HG03460 (cell line): ENCODE measurements around the gene INSIG2.

Experiments
- ATAC-seq: cut with Tn5 transposase; IDR thresholded peaks from one replicate; pipeline ENCODE4 v1.9.1; 2021; ENCODE audit not compliant: unreplicated experiment

The INSIG2 gene

DNA sequence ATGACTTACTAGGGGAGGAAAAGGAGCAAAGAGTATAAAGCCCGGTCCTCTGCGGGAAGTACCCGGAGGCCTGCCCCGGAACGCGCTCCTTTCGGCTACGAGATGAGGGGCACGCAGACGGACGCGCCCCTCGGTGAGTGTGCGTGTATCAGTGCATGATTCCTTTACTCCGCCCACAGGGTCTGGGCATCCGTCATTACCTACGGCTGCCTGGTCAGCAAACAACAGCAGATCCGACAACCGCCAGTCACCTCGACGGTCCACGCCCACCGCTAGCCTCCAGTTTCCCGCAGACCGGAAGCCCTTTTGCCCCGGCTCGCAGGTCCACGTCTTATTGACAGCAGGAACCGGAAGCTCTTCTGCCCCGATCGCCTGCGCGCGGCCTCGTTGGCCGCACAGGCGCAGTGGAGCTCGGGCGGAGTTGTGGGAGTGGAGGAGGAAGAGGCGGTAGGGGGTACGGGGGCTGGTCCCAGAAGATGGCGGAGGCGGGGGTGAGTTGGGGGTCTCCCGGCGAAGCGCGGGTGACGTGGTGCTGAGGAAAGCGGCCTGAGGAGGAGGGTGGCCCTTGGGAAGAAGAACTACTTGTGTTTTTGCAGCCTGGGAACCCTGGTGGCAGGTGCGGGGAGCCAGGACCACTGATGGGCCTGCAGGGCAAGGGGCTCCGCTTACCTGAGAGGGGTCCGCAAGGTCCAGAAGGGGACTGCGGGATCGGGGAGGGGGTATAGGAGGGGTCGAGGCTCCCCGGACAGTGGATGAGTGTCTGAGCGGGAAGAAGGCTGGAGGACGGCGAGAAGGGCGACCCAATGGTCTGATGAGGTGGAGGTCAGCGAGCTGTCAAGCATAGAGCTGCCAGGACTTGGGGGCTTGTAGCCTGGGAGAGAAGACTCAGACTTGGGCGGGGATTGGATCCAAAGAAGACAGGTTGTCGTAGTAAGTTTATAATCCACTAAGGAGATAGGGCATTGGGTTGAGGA is at the start of gene INSIG2:
TSS of gene INSIG2 (plus strand) at position 421 of the 974 bp plus-strand sequence. CDS start 8,086 bp downstream, outside the sequence.
- peak; percentile 96 for ATAC-seq

DNA sequence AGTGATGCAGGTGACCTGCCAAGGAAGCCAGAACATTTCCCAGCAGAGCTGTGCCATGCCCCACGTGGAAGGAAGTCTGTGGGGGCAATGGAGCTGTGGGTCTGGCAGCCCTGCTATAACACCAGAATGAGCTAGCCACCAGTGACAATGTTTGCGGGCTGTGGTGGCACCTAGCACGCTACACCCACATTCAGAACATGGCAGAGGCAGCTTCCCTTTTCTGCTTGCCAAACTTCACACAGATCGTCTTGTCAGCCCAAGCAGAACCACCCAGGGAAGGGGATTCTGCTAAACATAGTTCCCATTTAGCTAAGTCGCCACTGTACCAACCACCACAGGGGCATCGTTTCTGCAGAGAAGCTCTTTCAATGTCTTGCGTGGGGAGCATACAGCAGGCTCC is 47.4 kb upstream of the INSIG2 start:
- ATAC-seq = no peak

GRCh38 chr2:118044103-118044716 is 44.1 kb upstream of the INSIG2 start:
- no peak for ATAC-seq

GRCh38 chr2:118044854-118045253 is 43.4 kb upstream of the INSIG2 start:
- no peak for ATAC-seq

DNA sequence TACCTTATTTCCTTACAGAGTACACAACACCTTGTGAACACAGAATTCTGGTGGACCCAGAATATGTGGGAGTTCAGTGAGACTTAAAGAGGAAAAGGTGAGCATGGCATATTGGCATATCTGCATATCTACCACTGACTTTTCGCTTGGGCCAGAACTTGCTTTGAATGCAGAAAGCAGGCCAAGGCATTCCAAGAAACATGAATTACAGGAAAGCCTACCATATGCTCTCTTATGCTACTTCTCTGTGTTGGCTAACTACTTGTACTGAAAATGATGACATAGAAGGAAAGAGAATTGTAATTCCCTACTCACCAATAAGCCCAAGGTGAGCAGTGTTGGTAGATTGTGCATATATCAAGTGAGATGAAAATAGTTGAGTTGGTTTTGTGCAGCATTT is 43.0 kb upstream of the INSIG2 start:
- no peak for ATAC-seq

- no peak for ATAC-seq
These were observed 41.5 kb upstream of the INSIG2 start for GRCh38 chr2:118046634-118047210.

- ATAC-seq = no peak
These were observed 40.9 kb upstream of the INSIG2 start for GRCh38 chr2:118047380-118047826.

DNA sequence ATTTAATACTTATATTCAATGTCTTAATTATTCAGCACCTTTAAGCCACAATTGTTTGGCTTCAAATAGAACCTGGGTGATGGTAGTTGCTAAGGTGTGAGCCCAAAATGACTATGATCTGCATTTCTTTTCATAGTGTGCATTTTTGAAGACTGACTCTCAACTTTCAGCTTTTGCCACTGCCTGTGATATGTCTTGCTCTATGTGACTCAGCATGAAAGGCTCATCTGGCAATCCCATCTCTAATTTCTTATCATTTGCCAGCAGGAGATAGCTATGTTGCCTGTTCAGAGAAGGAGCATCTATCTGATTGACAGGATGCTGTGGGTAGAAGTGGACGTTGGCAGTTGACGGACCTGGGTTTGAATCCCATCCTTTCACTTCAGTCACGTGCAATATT is 39.9 kb upstream of the INSIG2 start:
- no peak for ATAC-seq

- ATAC-seq = peak; percentile 25
These were observed 39.0 kb upstream of the INSIG2 start for GRCh38 chr2:118049140-118049815.

DNA sequence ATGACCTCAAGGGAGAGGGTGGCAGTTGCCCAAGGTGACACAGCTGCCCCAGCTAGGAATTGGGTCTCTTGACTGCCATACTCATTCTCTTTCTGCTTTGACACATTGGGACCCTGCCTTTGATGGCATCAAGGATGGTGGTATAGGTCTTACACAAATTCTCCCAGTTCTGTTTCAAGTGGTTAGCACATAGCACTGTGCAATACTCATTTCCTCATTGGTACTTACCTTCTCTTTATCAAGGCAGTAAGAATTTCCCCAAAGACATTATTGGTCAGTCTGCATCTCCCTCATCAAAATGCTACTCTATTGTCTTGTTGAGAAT is 38.5 kb upstream of the INSIG2 start:
- peak; percentile 83 for ATAC-seq

DNA sequence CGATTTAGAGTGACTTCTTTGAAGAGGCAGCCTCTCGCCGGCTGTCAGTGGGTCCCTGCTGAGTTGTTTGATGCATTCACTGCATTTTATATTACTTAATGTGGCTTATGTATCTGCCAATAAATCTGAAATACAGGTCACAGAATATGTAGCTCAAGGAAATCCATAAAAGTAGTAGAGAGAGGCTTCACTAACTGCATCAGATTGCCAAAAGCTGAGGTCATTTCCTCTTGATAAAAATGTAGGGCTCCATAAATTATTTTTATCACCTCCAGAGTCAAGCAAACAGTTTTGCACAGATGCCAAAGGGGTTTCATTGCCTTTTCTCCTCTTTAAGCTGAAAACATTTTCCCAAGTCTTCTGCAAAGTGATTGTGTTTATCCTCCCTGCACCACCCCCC is 37.9 kb upstream of the INSIG2 start:
- no peak for ATAC-seq

- no peak for ATAC-seq
These were observed 37.3 kb upstream of the INSIG2 start for GRCh38 chr2:118050974-118051373.

DNA sequence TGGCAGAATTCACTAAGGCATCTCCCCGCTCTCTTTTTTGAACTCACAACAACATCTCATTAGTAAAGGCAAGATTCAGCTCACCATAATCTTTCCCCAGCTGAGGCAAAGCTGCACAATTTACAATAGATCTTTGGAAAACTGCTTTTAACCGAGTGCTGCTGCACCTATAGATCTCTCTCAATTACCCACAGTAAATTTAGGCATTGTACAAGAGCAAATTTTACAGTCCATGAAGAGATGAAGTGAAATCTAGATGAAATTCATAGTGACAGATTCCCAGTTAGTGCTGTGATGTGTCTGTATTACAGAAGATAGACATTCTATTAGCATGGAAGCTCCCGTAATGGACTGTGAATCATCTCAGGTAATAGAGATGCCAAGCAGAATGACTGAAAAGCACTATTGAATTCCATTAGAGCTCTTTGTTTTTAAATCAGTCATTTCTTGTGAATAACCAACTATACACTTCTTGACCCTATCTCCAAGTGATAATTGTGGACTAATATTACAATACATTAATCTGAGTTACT is 36.4 kb upstream of the INSIG2 start:
- no peak for ATAC-seq

DNA sequence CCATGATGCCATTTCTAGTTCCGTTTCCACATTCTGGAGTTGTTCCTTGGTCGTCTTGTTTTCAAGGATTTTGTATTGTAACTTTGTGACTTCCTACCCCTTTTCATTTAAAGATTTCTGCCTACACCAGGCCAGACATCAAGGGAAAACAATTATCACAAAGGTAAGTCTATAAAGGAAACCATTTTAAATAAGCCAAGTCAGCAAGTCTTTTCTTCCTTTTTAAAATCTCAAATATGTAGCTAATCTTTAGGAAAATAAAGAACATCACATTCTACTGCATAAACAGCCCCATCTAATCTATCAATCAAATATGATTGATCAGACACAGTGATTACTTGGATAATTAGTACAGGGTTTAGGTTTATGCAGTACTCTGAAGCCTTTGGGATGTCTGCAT is 35.8 kb upstream of the INSIG2 start:
- no peak for ATAC-seq

DNA sequence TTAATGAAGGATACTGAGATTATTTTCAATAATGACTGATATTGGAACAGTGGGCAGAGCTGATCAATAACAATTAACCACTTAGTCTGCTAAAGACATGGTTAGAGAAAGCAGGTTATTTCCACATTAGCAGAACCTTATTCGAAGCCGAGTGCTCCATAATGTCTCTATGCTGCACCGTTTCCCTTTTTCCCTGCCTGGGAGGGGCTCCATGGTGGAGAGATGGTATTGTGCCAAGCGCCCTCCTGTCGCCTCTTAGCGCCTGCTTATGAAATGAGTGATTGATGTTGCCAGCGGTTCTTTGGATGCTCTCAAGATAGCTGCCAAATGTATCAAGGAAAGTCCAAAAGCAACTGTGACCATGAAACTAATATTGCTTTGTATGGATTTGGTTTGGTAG is 34.6 kb upstream of the INSIG2 start:
- ATAC-seq = no peak

DNA sequence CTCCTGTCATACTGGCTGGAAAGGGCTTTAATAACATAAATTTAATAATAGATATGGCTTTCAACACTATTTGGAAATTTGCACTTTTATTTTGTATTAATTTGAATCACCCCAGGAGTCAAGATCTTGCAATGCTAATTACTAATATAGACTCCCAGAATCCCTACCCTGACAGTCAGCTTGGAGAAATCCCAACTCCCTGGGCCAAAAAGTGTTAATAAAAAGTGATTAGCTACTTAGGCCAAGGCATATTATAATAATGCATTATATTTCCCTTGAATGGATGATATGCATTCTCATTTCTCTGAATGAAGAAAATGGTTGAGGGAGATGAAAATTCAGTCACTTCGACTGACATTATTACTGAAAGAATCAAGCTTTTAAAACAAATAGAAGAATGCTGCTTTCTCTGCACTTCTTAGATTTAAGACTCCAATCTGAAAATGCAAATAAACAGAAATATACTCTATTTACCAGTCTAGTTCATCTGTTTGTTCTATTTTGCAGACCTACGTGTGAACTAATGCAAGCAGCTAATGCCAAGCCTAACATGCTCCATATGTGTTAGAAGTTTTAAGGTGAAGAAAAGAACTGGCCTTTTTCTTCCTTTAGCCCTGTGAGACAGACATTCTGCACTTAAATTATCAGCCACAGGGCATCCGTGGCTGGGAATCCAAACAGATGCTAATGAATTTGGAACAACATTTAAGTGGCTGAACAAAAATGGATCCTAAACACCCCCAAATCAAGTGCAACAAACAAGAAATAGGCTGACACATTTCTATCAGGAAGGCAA is 33.9 kb upstream of the INSIG2 start:
- ATAC-seq = no peak

- peak; percentile 76 for ATAC-seq
These were observed 32.6 kb upstream of the INSIG2 start for GRCh38 chr2:118055512-118056164.

DNA sequence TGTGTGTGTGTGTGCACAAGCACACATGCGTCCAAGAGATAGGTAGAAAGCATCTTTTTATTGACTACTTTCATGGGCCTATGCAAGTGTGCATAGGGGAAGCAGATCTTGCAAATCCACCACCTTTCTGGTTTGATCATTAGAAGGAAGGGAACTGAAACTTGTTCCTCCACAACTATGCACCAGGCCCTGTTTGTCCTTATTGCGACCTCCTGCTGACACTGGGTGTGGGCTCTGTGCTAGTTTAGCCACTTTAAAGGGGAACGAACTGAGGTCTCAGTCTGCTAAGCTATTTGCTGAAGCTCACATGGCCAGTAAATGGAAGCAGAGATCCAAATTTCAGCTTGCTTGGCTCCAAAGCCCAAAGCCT is 32.1 kb upstream of the INSIG2 start:
- ATAC-seq = peak; percentile 89

DNA sequence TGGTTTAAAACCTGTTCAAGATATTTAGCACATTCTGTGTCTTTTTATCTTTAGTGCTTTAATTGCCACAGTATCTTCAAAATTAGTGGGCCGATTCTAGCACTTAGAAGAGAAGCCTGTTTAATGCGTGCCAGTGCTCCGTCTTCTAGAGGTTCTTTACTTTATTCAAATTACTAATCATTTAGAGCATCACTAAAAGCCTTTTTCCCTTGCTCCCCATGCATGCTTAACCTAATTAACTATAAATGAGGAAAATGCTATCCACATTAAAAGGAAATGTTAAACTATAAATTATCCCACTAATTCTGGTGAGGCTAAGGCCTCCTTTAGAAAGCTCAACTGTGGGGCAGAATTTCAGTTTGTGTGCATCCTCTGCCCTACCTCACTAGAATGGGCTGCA is 31.5 kb upstream of the INSIG2 start:
- ATAC-seq = no peak

- ATAC-seq = no peak
These were observed 29.3 kb upstream of the INSIG2 start for GRCh38 chr2:118058951-118059350.
